SK-N-MC (cell line): ENCODE results near the gene PCDHB8.

Experiments
- EZH2 ChIP-seq: fragments of 200-600 bp; sonication (generic); IDR thresholded peaks from one replicate; pipeline ENCODE4 v1.6.1; 2017; ENCODE audit warnings: antibody characterized with exemption
- FOXP2 ChIP-seq: optimal IDR thresholded peaks from 2 replicates; pipeline ENCODE3; 2011; ENCODE audit warnings: mild to moderate bottlenecking, moderate library complexity; ENCODE audit not compliant: insufficient read depth; ENCODE audit errors: extremely low read length, control extremely low read depth

DNA sequence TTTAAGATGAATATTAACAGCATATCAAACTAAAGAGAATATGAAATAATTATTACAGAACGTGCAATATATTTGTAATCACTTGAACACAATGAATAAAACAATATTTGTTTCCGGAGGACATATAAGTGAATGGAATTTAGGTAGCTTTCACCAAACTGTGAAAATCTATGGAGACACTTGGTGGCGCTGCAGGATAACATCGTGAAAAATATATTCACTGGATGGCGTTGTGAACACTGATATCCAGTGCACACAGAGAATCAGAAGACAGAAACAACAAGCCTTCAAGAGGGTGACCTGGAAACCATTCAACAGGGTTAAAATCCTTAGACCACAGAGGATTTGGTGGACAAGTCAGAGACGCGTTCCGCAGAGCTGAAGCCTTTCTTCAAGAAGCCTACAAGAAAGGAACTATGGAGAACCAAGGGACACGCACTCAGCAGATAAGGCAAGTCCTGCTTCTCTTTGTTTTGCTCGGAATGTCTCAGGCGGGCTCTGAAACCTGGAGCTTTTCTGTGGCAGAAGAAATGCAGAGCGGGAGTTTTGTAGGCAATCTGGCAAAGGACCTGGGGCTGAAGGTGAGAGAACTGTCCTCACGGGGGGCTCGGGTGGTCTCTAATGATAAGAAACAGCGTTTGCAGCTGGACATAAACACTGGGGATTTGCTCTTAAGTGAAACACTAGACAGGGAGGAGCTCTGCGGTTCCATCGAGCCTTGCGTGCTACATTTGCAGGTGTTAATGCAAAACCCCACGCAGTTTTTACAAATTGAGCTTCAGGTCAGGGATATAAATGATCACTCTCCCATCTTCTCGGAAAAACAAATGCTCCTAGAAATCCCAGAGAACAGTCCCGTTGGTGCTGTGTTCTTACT, 22.0 kb downstream of the PCDHB8 start, which contains the start of gene PCDHB11:
- no peak for TF ChIP-seq FOXP2
- no peak for TF ChIP-seq EZH2
